ENCODE results near the gene OAS2.

DNA sequence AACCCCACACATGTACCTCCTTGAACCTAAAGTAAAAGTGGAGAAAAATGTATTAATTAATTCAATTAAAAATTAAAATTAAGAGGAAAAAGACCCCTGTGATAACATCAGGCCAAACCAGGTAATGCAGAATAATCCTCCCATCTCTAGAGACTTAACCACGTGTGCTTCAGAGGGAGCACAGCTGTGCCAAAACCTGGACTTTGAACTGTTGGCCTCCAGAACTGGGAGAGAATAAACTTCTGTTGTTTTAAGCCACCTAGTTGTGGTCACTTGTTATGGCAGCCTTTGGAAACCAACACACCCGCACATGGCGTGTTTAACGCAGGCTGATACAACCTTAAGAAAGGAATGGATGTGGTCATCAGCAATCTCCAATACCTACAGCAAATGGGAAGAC, 23.8 kb downstream of the OAS2 start:
- no peak for TF ChIP-seq POLR2AphosphoS5 (IDR thresholded peaks at IDR 0.05; ENCODE audit: borderline replicate concordance, low read depth, low read length)
- no peak for TF ChIP-seq EZH2 (IDR thresholded peaks at IDR 0.05)

All from SK-N-MC (cell line).